ENCODE results near the gene ATXN1.

ATXN1 gene

DNA sequence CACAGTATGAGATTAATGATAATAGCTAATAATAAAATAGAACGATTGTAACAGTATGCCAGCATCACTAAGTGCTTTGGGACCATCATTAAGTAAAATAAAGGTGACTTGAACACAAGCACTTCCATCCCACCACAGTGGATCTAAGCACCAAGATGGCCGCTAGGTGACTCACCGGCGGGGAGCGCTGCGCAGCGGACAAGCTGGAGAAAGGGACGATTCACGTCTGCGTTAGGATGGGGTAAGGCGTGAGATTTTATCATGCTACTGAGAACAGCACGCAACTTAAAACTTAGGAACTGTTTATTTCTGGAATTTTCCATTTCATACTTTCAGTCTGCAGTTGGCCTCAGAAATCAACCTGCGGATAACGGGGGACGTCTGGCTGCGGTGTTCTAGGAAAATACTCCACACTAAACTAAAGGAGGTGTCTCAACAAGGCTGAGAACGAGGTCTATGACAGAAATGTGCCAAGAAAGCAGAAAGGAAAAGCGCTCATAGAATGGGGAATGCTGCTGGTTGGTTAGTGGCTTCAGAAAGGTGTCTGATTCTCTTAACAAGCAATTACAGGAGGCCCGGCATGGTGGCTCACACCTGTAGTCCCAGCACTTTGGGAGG, 408.3 kb downstream of the ATXN1 start:
- DNase-seq (ENCODE audit: low read depth in 1 of 2, low spot score in 1 of 2): no peak

DNA sequence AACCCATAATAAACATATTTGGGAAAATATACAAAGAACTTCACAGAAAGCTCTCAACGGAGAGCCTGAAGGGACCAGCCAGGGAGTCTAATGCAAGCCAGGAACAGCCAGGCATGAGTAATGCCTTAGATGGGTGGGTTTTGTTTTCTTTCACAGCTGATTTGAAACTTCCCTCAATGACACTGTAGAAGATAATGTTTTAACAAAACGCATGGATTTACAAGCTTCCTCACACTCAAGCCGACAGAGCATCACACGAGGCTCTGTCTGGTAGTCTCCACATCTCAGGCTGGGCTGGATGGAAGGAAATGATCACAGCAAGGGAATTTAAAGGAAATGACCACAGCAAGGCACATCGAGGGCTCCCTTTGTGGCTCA, 409.0 kb downstream of the ATXN1 start:
- DNase-seq (ENCODE audit: low read depth in 1 of 2, low spot score in 1 of 2): no peak

DNA sequence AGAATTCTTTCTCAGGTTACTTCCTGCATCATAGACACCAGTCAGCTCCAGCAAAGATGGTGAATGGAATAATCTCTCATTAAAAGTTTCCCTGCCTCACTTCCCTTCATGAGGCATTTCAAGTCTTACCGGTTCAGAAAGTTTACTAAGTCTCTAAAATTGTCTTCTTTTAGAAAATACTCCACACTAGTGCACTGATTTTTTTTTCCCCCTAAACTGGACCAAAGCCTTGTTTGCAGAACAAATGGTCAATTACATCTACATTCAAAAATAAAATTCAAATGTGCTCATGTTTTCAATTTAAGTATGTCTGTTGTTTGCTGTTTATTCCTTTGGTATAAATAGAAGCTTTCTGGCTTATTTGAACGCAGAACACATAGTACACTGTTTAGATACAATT, 411.7 kb downstream of the ATXN1 start:
- DNase-seq (ENCODE audit: low read depth in 1 of 2, low spot score in 1 of 2): no peak

DNA sequence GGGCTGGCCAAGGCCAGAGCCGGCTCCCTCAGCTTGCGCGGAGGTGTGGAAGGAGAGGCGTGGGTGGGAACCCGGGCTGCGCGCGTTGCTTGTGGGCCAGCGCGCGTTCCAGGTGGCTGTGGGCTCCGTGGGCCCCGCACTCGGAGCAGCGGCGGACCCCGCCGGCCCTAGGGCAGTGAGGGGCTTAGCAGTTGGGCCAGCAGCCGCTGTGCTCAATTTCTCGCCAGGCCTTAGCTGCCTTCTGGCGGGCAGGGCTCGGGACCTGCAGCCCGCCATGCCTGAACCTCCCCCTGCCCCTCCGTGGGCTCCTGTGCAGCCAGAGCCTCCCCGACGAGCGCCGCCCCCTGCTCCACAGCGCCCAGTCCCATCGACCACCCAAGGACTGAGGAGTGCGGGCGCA, 414.4 kb downstream of the ATXN1 start:
- DNase-seq (ENCODE audit: low read depth in 1 of 2, low spot score in 1 of 2): no peak

DNA sequence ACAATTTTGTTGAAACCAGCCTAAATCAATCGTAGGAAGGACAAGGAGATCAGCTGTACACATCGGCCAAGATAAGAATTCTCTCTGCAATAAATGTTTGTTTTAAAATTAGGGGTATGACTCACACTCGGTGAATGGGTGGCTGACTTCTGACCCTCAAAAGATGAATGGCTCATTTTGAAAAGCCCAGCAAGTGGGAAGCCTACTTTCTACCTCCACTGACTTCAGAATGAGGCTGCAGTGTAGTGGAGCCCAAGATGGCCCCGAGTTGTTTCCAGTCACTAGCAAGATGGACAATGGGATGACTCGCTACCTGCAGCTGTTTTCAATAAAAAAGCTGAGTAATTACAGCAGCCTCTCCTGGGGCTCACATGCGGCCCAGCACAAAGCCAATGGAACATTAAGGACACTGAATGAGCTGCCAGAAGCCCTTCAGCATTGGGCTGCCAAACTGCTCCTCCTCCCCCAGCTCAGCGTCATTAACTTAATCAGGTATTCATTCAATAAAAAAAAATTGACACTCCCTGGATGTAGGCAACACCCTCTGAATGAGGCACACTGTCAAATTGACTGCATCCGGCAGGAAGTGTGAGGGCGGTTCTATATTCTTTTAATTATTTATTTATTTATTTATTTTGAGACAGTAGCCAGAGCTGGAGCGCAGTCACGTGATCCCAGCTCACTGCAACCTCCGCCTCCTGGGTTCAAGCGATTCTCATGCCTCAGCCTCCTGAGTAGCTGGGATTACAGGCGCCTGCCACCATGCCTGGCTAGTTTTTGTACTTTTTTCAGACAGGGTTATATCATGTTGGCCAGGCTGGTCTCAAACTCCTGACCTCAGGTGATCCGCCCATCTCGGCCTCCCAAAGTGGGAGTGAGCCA, 415.6 kb downstream of the ATXN1 start:
- no peak for DNase-seq (ENCODE audit: low read depth in 1 of 2, low spot score in 1 of 2)

DNA sequence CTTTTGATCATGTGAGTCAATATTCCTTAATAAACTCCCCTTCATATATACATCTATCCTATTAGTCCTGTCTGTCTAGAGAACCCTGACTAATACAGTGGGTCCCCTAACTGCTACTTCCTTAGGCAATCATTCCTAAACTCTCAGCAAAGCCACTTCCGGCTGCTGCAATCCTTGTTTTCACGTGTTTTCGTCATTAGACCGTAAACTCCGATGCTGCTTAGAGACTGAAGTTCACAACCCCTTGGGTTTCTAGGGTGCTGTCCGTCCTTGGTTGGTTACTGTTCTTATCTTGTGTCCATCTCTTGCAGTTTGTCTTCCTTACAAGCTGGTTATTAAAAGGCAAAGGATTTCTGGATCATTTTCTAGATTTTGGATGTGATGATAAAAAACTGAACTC, 416.5 kb downstream of the ATXN1 start:
- no peak for DNase-seq (ENCODE audit: low read depth in 1 of 2, low spot score in 1 of 2)

DNA sequence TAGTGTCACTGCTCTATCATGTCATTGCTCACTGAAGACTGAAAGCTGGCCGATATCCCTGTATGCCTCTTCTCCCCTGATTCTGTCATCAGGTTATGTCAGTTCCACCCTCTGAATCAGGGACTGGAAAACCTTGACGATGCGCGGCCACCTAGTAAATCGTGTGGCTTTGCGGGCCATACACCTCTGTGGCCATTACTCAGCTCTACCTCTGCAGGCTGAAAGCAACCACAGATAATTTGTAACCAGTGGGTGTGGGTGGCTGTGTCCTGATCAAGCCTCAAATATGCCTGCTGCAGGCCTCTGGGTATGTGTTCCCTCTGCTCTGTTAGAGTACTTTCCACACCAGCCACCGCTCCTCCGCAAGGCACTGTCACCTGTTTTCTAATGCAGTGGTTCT, 417.7 kb downstream of the ATXN1 start:
- DNase-seq (ENCODE audit: low read depth in 1 of 2, low spot score in 1 of 2): no peak

DNA sequence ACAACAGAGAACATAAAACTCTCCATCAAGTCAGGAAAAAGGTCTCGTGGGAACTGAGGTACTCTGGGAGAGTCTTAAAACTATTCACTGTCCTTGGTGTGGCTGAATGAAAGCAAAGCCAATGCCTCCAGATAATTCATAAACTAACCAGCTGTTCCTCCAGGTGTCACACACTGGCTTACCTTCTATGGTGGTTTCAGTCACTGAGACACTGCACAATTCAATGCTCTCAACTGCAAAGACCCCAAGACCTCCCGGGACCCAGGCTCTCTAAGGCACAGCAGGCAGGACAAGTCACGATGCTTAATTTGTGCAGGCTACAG, 422.0 kb downstream of the ATXN1 start:
- DNase-seq (ENCODE audit: low read depth in 1 of 2, low spot score in 1 of 2): no peak

DNA sequence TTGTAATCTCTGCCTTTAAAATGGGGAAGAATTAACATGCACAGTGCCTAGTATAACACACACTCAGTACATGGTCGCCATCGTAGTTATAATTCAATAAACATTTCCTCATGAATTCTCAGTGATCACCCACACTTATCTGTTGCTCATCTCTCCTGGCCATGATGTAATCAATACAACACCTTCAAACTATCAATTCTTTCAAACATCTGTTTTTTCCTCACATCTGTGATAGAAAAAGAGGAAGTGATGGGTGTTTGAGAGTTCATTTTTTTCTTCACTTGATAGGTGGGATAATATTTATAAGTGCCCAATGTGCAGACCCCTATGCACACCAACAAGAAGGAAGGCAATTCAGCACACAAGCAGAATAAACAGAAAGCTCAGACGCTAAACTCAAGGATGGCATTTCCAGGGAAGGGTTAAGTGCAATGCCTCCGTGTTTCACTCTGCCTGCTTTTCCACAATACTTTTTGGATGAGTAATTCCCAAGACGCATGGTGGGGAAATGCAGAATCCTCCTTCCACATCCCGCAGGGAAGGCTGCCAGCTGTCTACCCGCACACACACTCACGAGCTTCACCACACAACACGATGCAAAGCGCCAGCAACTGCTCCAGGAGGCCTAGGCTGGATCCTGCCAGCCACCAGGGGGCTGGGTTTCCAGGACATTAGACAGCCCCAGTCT, 422.5 kb downstream of the ATXN1 start:
- DNase-seq (ENCODE audit: low read depth in 1 of 2, low spot score in 1 of 2): no peak

DNA sequence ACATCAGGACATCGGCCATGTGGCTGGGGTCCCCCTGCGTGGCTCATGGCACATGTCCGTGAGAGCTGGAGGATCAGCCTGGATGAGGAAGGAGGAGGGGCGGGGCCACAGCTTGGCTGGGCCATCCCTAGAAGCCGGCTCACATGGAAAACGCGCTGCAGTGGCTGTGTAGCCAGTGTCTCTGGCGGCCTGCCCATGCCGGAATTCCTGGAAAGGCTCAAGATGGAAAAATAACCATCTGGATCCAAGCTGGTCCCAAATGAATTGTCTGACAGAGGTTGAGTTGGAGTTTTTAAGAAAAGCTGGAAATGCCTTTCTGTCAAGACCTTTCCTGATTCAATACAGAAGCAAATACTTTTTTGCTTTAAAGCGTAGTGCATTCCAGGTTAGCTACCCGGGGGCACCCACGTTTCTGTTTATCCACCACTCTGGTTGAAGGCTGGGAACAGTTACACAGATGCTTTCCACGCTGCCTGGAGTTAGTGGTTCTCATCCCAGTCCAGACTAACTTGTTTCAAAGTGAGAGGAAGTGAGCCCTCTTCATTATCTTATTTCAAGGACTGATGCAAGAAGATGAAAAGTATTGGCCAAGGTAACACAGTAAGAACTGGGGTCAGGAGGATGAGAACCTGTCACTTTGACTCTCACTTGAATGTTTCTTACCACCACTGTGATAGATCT, 423.8 kb downstream of the ATXN1 start:
- no peak for DNase-seq (ENCODE audit: low read depth in 1 of 2, low spot score in 1 of 2)

DNA sequence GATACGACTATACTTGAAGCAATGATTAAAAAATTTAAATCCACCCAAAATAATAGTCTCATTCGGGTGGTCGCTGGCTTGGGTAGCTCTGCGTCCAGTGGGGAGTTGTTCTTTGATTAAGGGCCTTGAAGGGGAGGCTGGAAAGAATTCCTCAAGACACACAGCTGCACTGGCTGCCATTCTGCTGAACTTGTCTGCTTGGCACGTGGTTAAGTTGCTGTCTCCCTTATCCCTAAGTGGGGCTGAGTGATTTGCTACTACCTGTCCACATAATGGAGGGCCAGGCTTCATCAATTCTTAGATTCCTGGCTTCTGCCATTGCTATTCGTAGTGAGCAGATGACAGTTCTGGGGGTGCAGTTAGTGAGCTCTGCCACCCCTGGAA, 424.4 kb downstream of the ATXN1 start:
- no peak for DNase-seq (ENCODE audit: low read depth in 1 of 2, low spot score in 1 of 2)

DNA sequence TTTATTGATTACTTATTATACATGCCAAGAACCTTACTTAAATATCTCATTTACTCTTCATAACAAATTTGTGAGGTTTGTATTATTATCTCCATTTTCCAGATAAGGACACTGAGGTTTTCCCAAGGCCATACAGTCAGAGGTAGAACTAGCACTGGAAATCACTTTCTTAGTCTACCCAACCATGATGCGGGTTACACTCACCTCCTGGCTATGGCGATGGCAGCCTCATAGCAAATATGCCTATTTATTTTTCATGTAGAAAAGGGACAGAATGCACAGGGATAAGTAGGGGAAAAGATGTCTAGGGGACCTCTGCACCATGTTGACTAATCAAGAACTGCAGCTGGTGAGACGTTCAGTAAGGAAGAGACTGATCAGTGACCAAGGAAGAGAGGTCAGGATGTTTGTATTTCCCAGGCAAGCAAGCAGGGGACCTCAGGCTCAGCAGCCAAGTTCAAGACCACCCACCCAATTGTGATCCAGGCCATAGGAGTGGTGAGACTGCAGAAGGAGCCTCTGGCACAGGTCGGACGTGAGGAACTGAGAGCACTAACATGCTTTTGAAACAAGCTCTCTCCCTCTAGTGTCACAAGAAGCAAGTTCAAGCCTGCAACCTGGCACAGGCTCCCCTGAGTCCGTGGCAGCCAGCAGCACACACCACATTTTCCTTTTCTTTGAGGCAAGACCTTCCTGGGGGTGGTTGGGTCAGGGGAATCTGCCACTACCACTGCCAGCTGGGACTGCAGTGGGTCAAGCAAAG, 425.0 kb downstream of the ATXN1 start:
- no peak for DNase-seq (ENCODE audit: low read depth in 1 of 2, low spot score in 1 of 2)

DNA sequence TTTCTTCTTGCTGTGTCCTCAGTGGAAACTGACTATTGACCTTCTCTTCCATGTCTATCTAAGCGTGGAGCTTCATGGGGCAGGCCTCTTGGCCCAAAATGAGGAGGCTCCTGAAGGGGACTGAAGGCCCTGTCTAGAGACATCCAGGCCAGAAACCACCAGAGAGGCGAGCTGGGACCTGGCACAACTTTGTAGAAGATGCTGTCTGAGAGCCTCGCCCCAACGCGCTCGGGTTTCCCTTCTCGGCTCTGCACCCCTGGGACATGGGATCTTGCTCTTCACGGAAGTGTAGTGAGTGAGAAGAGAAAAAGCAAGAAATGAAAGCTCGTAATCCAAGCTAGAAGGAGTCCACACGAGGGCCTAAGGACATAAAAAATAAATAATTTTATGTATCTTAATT, 426.1 kb downstream of the ATXN1 start:
- DNase-seq (ENCODE audit: low read depth in 1 of 2, low spot score in 1 of 2): no peak

DNA sequence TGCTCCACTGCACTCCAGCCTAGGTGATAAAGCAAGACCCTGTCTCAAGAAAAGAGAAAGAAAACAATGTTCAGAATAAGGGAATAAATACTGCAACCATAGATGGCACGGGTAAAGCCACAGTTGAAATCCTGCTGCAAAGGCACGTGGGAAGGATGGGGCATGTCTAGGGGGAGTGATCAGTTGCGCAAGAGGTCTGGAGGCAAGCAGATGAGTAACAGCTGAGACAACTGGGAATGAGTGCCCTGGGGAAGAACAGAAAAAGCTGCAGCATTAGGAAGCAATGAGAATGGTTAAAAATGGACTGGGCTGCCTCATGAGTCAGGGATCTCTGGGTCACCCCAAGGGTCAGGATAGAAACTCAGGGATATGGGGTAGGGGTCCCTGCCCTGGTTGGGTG, 426.6 kb downstream of the ATXN1 start:
- DNase-seq (ENCODE audit: low read depth in 1 of 2, low spot score in 1 of 2): no peak

DNA sequence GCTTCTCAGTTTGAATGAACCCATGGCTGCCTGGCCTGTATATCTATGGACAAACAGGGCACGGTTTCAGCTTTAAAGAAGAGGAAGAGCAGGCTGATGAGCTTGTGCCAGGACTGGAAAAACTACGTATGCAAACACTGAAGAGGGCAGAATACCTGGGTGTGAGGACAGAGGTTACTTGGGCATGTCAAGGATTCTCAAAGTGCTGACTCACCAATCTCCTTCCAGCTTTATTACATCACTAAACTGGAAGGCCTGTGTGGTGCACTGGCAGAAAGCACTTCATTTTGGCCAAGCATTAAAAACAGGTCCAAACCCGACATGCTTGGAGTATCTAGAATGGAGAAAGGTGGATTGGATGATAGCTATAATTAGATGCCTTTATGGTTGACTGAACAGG, 427.7 kb downstream of the ATXN1 start:
- DNase-seq (ENCODE audit: low read depth in 1 of 2, low spot score in 1 of 2): no peak

DNA sequence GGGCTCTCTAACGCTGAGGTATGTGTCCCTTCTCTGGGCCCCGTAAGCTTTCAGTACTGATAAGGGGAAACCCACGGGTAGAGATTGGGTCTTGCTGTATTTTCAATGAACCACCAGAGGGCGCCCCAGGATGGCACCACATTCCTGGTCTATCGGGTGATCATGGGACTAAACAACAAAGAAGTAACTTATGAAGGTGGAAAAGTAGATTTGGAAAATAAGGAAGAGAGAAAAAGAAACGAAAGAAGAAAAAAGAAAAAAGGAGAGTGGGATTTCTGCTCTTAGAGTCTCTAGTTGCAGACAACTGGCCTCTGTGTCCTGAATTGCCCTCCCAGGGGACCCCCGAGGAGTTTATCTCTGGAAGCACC, 429.1 kb downstream of the ATXN1 start:
- DNase-seq (ENCODE audit: low read depth in 1 of 2, low spot score in 1 of 2): peak; percentile 63 to 86

DNA sequence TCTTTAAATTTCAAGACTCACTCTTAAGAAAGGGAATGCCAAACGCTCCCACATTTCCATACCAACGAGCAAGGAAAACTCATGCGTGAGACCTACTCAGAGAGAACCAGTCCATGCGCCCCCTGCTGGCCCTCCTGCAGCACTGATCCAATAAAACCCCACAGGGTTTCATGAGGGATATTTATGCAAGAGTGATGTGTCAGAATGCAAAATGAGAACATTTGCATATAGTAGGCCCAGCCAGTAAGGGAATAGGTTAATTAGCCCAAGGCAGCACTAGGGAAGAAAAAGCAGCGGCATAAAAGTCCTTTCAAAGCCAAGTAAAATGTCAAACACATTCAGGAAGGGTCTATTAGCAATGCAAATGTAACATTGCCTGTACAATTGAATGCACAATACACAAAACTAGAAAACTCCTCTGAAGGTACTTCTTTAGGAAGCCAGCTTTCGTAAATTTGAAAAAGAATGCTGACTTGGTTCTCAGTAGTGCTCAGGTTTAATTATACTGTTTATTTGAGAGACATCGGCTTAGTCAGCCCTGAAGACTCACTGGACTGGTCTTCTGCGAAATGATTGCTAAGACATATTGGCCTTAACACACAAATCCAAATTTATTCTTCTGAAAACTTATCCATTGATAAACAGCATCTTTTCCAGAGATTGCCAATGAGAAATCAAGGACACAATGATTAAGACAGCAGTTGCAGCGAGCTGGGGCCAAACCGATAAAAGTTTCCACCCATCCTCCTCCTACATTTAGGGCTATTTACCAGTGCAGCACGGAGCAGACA, 429.7 kb downstream of the ATXN1 start:
- peak; percentile 39 to 57 for DNase-seq (ENCODE audit: low read depth in 1 of 2, low spot score in 1 of 2)

DNA sequence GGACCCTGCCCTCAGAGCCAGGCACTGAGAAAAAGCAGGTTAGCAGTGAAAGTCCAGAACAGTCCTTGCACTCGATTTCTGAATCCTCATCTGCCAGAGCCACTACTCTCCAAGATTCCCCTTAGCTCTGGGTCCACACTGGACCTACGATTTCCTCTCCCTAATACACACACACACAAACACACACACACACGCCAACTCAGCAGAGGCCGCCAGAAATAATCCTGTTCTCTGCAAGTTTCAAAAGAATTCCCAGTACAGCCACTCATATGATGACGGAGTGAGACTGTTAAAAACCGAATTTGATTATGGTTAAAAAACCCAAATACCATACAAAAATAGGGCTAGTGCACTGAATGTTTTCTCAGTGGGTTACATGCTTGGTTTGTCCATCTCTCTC, 432.0 kb downstream of the ATXN1 start:
- DNase-seq (ENCODE audit: low read depth in 1 of 2, low spot score in 1 of 2): no peak

DNA sequence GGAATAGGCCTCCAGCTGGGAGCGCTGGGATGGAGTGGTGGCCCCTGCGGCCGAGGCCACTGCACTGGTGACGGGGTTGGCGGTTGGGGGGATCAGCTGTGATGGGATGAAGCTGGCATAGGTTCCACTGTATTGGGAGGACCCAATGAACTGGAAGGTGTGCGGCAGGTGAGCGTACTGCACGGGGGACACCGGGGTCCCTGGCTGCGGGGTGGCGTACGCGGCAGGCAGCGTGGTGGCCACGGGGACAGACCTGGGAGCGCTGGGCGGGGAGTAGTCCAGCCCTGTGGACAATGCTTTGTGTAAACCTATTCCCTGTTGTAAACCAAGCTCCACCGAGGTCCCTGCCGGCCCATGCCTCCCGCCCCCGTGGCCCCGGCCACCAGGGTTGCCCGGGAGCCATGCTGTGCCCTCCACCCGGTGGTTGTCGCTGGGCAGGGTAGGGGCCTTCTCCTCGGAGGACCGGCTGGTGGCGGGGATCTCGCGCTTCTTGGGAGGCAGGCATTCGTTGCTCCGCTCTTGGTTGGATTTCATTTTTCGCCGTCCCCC, 433.4 kb downstream of the ATXN1 start:
- no peak for DNase-seq (ENCODE audit: low read depth in 1 of 2, low spot score in 1 of 2)

All from activated CD4-positive, alpha-beta T cell treated with anti-CD3 and anti-CD28 coated beads, Interleukin-2, amount 50 U/mL, for 24 hours (primary cell).